ENCODE data around the gene CGNL1.

The CGNL1 gene

GRCh38 chr15:57440167-57440566 is 63.9 kb downstream of the CGNL1 start:
- H3K4me3 ChIP-seq (ENCODE audit: low read depth, low read length) = no peak overlapping the region
- TF ChIP-seq CTCF (IDR thresholded peaks at IDR 0.05; ENCODE audit: low read depth, low read length) = no peak

- TF ChIP-seq CTCF (IDR thresholded peaks at IDR 0.05; ENCODE audit: low read depth, low read length) = no peak
- no peak overlapping the region for H3K4me3 ChIP-seq (ENCODE audit: low read depth, low read length)
Measured at GRCh38 chr15:57440799-57441198, 64.5 kb downstream of the CGNL1 start.

GRCh38 chr15:57442335-57442734 is 66.0 kb downstream of the CGNL1 start:
- TF ChIP-seq CTCF (IDR thresholded peaks at IDR 0.05; ENCODE audit: low read depth, low read length) = no peak
- no peak overlapping the region for H3K4me3 ChIP-seq (ENCODE audit: low read depth, low read length)

- H3K4me3 ChIP-seq (ENCODE audit: low read depth, low read length) = no peak overlapping the region
- no peak for TF ChIP-seq CTCF (IDR thresholded peaks at IDR 0.05; ENCODE audit: low read depth, low read length)
Measured at GRCh38 chr15:57443486-57443885, 67.2 kb downstream of the CGNL1 start.

GRCh38 chr15:57444877-57445513 is 68.7 kb downstream of the CGNL1 start:
- TF ChIP-seq CTCF (IDR thresholded peaks at IDR 0.05; ENCODE audit: low read depth, low read length) = no peak
- no peak overlapping the region for H3K4me3 ChIP-seq (ENCODE audit: low read depth, low read length)

GRCh38 chr15:57445872-57446271 is 69.6 kb downstream of the CGNL1 start:
- no peak overlapping the region for H3K4me3 ChIP-seq (ENCODE audit: low read depth, low read length)
- TF ChIP-seq CTCF (IDR thresholded peaks at IDR 0.05; ENCODE audit: low read depth, low read length) = no peak

GRCh38 chr15:57446393-57446792 is 70.1 kb downstream of the CGNL1 start:
- TF ChIP-seq CTCF (IDR thresholded peaks at IDR 0.05; ENCODE audit: low read depth, low read length) = no peak
- H3K4me3 ChIP-seq (ENCODE audit: low read depth, low read length) = no peak overlapping the region
